Liver (tissue), 9 donors: ENCODE data around the gene EXOC6. TPM values are rescaled to one million over a fixed set of nuclear protein-coding genes. Genes with fewer than 3 reads are reported as not detected.

Experiments used
- DNase-seq: peaks from one replicate; pipeline ENCODE4 v3.0.0-alpha.2; 2017; ENCODE audit warnings: low spot score
- H3K27ac ChIP-seq, 2 donors: one replicate each; pipeline ENCODE4 v1.7.0; 2013; ENCODE audit warnings: inconsistent platforms in 2 of 2, low read length in 2 of 2, control low read depth in 1 of 2, low read depth in 1 of 2, mild to moderate bottlenecking in 1 of 2
- H3K27me3 ChIP-seq, 4 donors: one replicate each; pipeline versions ENCODE4 v1.6.1 to v1.7.0; 2013; ENCODE audit warnings: low read length in 3 of 4, inconsistent platforms in 1 of 4, mild to moderate bottlenecking in 1 of 4, moderate library complexity in 1 of 4; ENCODE audit not compliant: control insufficient read depth in 4 of 4, insufficient read depth in 4 of 4
- H3K36me3 ChIP-seq, 4 donors: one replicate each; pipeline versions ENCODE4 v1.6.1 to v1.7.0; 2013; ENCODE audit warnings: low read length in 3 of 4, mild to moderate bottlenecking in 3 of 4, low read depth in 1 of 4, moderate library complexity in 1 of 4; ENCODE audit not compliant: control insufficient read depth in 4 of 4, insufficient read depth in 3 of 4
- H3K4me1 ChIP-seq, 4 donors: one replicate each; pipeline versions ENCODE4 v1.6.1 to v1.7.0; 2013; ENCODE audit warnings: low read length in 3 of 4, mild to moderate bottlenecking in 3 of 4, moderate library complexity in 1 of 4; ENCODE audit not compliant: control insufficient read depth in 4 of 4, insufficient read depth in 4 of 4
- H3K4me3 ChIP-seq, 3 donors: one replicate each; pipeline versions ENCODE4 v1.6.1 to v1.7.0; 2013; ENCODE audit warnings: low read length in 3 of 3, control low read depth in 1 of 3, low read depth in 1 of 3, mild to moderate bottlenecking in 1 of 3
- H3K9ac ChIP-seq, 2 donors: one replicate each; pipeline ENCODE4 v1.7.0; 2013; ENCODE audit warnings: low read length in 2 of 2, mild to moderate bottlenecking in 2 of 2, moderate library complexity in 2 of 2, control low read depth in 1 of 2, low read depth in 1 of 2
- H3K9me3 ChIP-seq, 4 donors: one replicate each; pipeline versions ENCODE4 v1.6.1 to v1.7.0; 2013; ENCODE audit warnings: low read length in 3 of 4; ENCODE audit not compliant: control insufficient read depth in 4 of 4
- ATF3 ChIP-seq: IDR thresholded peaks from 2 replicates; pipeline ENCODE4 v1.6.1; 2016; ENCODE audit warnings: antibody characterized with exemption
- EGR1 ChIP-seq, 2 donors: IDR thresholded peaks; 2 replicates each; pipeline ENCODE4 v1.6.1; 2016 to 2018; ENCODE audit warnings: antibody characterized with exemption in 2 of 2, low read depth in 2 of 2
- FOXA1 ChIP-seq: IDR thresholded peaks from 2 replicates; pipeline ENCODE4 v1.6.1; 2016; ENCODE audit warnings: antibody characterized with exemption
- FOXA2 ChIP-seq: IDR thresholded peaks from 2 replicates; pipeline ENCODE4 v1.6.1; 2016; ENCODE audit warnings: antibody characterized with exemption
- GABPA ChIP-seq, 2 donors: IDR thresholded peaks in 1 of 2; conservative IDR thresholded peaks in 1 of 2; 2 replicates each; pipeline ENCODE4 v1.6.1; 2016; ENCODE audit warnings: antibody characterized with exemption in 2 of 2, mild to moderate bottlenecking in 1 of 2, moderate library complexity in 1 of 2
- HNF4A ChIP-seq, 2 donors: conservative IDR thresholded peaks; 2 replicates each; pipeline ENCODE4 v1.6.1; 2016; ENCODE audit warnings: antibody characterized with exemption in 2 of 2, mild to moderate bottlenecking in 2 of 2
- HNF4G ChIP-seq: IDR thresholded peaks from 2 replicates; pipeline ENCODE4 v1.6.1; 2016; ENCODE audit warnings: antibody characterized with exemption
- JUND ChIP-seq, 2 donors: IDR thresholded peaks; 2 replicates each; pipeline ENCODE4 v1.6.1; 2016; ENCODE audit warnings: antibody characterized with exemption in 2 of 2
- NR2F2 ChIP-seq: IDR thresholded peaks from 2 replicates; pipeline ENCODE4 v1.6.1; 2016; ENCODE audit warnings: antibody characterized with exemption
- RAD21 ChIP-seq, 2 donors: IDR thresholded peaks; 2 replicates each; pipeline ENCODE4 v1.6.1; 2016; ENCODE audit warnings: antibody characterized with exemption in 2 of 2, mild to moderate bottlenecking in 2 of 2
- REST ChIP-seq: IDR thresholded peaks from 2 replicates; pipeline ENCODE4 v1.6.1; 2016; ENCODE audit warnings: antibody characterized with exemption, mild to moderate bottlenecking
- RXRA ChIP-seq, 2 donors: IDR thresholded peaks; 2 replicates each; pipeline ENCODE4 v1.6.1; 2017 to 2018; ENCODE audit warnings: antibody characterized with exemption in 2 of 2, mild to moderate bottlenecking in 1 of 2
- SP1 ChIP-seq: IDR thresholded peaks from 2 replicates; pipeline ENCODE4 v1.6.1; 2018; ENCODE audit warnings: antibody characterized with exemption, mild to moderate bottlenecking
- TAF1 ChIP-seq: conservative IDR thresholded peaks from 2 replicates; pipeline ENCODE4 v1.6.1; 2016; ENCODE audit warnings: antibody characterized with exemption, mild to moderate bottlenecking
- YY1 ChIP-seq: IDR thresholded peaks from 2 replicates; pipeline ENCODE4 v1.6.1; 2016; ENCODE audit warnings: antibody characterized with exemption, mild to moderate bottlenecking
- WGBS: extraction: QIAGEN DNeasy Blood & Tissue Kit; methylation state at CpG from one replicate; pipeline ENCODE4 v1.1.7; 2013; 5-methylcytosine and 5-hydroxymethylcytosine counted together
- polyA plus RNA-seq, 2 donors: library from polyadenylated mRNA; stranded (reverse) in 1 of 2; unstranded in 1 of 2; fragments of 200-250 nt in 1 of 2; fragments of >200 nt in 1 of 2; fragmentation: Nextera tagmentation in 1 of 2; extraction: Ambion mirVana in 1 of 2; gene quantifications; one replicate each; pipeline versions ENCODE4 v1.2.1 to v1.2.3, GENCODE V29; 2013 to 2015
- total RNA-seq, 2 donors: library from RNA; depleted of rRNA; stranded (reverse); fragments of >200 nt; gene quantifications; one replicate each; pipeline ENCODE4 v1.2.3, GENCODE V29; 2014
- TF ChIP-seq, protein P1 (sequence below): IDR thresholded peaks from 2 replicates; pipeline ENCODE4 v1.6.1; 2016; ENCODE audit warnings: antibody characterized with exemption
- TF ChIP-seq, protein P2 (sequence below): IDR thresholded peaks from 2 replicates; pipeline ENCODE4 v1.6.1; 2016; ENCODE audit warnings: antibody characterized with exemption
- TF ChIP-seq, protein P3 (sequence below): fragments of 150-350 bp; IDR thresholded peaks from 2 replicates; pipeline ENCODE4 v1.5.1; 2017; ENCODE audit warnings: improper control_type of control experiment, low read depth, low read length; ENCODE audit not compliant: missing input control
- donor health status: healthy.
- donor health status: healthy.
- donor health status: healthy.
- donor health status: healthy.
- donor health status: healthy.

EXOC6 gene
- total and polyA plus RNA-seq, 4 donors: 6.5 to 35.4 (median 8.4) TPM

DNA sequence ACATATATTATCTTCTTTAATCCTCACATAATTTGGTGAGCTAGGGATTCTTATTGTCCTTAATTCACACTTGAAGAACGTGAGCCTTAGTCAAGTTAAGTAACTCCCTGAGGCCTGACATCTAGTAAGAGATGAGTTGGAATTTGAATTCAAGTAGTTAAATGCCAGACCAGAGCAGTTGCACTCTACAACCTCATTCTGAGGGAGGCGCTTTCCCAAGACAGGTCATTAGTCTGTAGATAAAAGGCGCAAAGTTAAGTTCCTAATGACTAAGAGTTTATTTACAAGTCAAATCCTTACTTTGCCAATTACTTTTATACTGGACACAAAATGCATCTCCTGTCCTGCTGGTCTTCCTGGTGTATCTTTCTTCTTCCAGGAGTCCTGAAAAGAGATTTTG lies 3.6 kb upstream of the EXOC6 start (continued):
- TF ChIP-seq RXRA (IDR thresholded peaks at IDR 0.05) (no peak), FOXA1 (no peak), EGR1 (IDR thresholded peaks at IDR 0.05; ENCODE audit: low read depth in 2 of 2) (no peak), ATF3 (no peak)
- TF ChIP-seq, protein P1, sequence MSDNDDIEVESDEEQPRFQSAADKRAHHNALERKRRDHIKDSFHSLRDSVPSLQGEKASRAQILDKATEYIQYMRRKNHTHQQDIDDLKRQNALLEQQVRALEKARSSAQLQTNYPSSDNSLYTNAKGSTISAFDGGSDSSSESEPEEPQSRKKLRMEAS: no peak

GRCh38 chr10:92845921-92846320 lies 2.4 kb upstream of the EXOC6 start:
- no peaks in the 10 kb centered on the region for H3K9me3 ChIP-seq
- 84% methylated on average over 4 of the region's 4 CpGs for WGBS
- H3K4me3 ChIP-seq: no peak overlapping the region

GRCh38 chr10:92846344-92846743 lies 2.0 kb upstream of the EXOC6 start:
- Histone ChIP-seq H3K36me3 (no peaks in the 10 kb centered on the region), H3K9me3 (no peaks in the 10 kb centered on the region), H3K9ac (no peak overlapping the region), H3K4me1 (peaks cover 0 to 18% (median 15%) of the 10 kb centered on the region in 4 donors), H3K27me3 (no peaks in the 10 kb centered on the region), H3K4me3 (no peak overlapping the region), H3K27ac (peak overlapping the region in 1 of 2 donors; percentile 27)
- TF ChIP-seq HNF4A (conservative IDR thresholded peaks at IDR 0.05): no peak
- TF ChIP-seq FOXA2: no peak
- TF ChIP-seq, protein P2, sequence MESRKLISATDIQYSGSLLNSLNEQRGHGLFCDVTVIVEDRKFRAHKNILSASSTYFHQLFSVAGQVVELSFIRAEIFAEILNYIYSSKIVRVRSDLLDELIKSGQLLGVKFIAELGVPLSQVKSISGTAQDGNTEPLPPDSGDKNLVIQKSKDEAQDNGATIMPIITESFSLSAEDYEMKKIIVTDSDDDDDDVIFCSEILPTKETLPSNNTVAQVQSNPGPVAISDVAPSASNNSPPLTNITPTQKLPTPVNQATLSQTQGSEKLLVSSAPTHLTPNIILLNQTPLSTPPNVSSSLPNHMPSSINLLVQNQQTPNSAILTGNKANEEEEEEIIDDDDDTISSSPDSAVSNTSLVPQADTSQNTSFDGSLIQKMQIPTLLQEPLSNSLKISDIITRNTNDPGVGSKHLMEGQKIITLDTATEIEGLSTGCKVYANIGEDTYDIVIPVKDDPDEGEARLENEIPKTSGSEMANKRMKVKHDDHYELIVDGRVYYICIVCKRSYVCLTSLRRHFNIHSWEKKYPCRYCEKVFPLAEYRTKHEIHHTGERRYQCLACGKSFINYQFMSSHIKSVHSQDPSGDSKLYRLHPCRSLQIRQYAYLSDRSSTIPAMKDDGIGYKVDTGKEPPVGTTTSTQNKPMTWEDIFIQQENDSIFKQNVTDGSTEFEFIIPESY: no peak
- no peak for TF ChIP-seq TAF1
- TF ChIP-seq SP1: no peak
- TF ChIP-seq EGR1 (IDR thresholded peaks at IDR 0.05; ENCODE audit: low read depth in 2 of 2): no peak
- TF ChIP-seq FOXA1: no peak
- no peak for TF ChIP-seq GABPA (IDR thresholded peaks at IDR 0.05 in 1 of 2, conservative IDR thresholded peaks at IDR 0.05 in 1 of 2)
- no peak for TF ChIP-seq NR2F2
- TF ChIP-seq JUND (IDR thresholded peaks at IDR 0.05): no peak
- TF ChIP-seq ATF3: no peak
- no peak for TF ChIP-seq RAD21 (IDR thresholded peaks at IDR 0.05)
- no peak for TF ChIP-seq RXRA (IDR thresholded peaks at IDR 0.05)
- no peak for TF ChIP-seq HNF4G
- no peak for TF ChIP-seq REST
- WGBS: 87% methylated on average over 3 of the region's 3 CpGs
- no peak for DNase-seq

More at GRCh38 chr10:92845921-92846320, 2.4 kb upstream of the EXOC6 start:
- H3K36me3 ChIP-seq: no peaks in the 10 kb centered on the region
- no peak for DNase-seq
- TF ChIP-seq HNF4A (conservative IDR thresholded peaks at IDR 0.05) (no peak), HNF4G (no peak), RAD21 (IDR thresholded peaks at IDR 0.05) (no peak), ATF3 (no peak), FOXA2 (no peak), EGR1 (IDR thresholded peaks at IDR 0.05; ENCODE audit: low read depth in 2 of 2) (no peak), TAF1 (no peak), YY1 (no peak), NR2F2 (no peak), FOXA1 (no peak), SP1 (no peak)
- TF ChIP-seq, protein P1: no peak
- TF ChIP-seq, protein P3, sequence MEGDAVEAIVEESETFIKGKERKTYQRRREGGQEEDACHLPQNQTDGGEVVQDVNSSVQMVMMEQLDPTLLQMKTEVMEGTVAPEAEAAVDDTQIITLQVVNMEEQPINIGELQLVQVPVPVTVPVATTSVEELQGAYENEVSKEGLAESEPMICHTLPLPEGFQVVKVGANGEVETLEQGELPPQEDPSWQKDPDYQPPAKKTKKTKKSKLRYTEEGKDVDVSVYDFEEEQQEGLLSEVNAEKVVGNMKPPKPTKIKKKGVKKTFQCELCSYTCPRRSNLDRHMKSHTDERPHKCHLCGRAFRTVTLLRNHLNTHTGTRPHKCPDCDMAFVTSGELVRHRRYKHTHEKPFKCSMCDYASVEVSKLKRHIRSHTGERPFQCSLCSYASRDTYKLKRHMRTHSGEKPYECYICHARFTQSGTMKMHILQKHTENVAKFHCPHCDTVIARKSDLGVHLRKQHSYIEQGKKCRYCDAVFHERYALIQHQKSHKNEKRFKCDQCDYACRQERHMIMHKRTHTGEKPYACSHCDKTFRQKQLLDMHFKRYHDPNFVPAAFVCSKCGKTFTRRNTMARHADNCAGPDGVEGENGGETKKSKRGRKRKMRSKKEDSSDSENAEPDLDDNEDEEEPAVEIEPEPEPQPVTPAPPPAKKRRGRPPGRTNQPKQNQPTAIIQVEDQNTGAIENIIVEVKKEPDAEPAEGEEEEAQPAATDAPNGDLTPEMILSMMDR: no peak
- peaks cover 0 to 18% (median 15%) of the 10 kb centered on the region in 4 donors for H3K4me1 ChIP-seq
- no peaks in the 10 kb centered on the region for H3K27me3 ChIP-seq
- H3K9ac ChIP-seq: no peak overlapping the region
- no peak overlapping the region for H3K27ac ChIP-seq
